Fibroblast of lung (primary cell): Measurements from ENCODE around the gene KIR3DL3.
"Not testable (repeated sequence)": the region's sequence is repeated elsewhere in the genome, so short reads cannot be mapped to it uniquely, and the experiment has no call there.

Experiments
- CTCF ChIP-seq, 2 donors: IDR thresholded peaks in 1 of 2; conservative IDR thresholded peaks in 1 of 2; 1 replicate in 1 of 2; 2 replicates in 1 of 2; pipeline ENCODE4 v1.5.1; 2011 to 2012; ENCODE audit warnings: low read length in 2 of 2, control low read depth in 1 of 2, inconsistent platforms in 1 of 2, low read depth in 1 of 2, mild to moderate bottlenecking in 1 of 2
- EZH2 ChIP-seq: IDR thresholded peaks from 2 replicates; pipeline ENCODE4 v1.5.1; 2012; ENCODE audit warnings: low read length, control low read depth, mild to moderate bottlenecking; ENCODE audit errors: missing control alignments

- not testable (repeated sequence) for TF ChIP-seq CTCF (conservative IDR thresholded peaks at IDR 0.05 in 1 of 2, IDR thresholded peaks at IDR 0.05 in 1 of 2; ENCODE audit: low read depth in 1 of 2, low read length in 2 of 2); EZH2
Observed at GRCh38 chr19:54772666-54773065, 48.4 kb downstream of the KIR3DL3 start.
